GM13976 (cell line): ENCODE results near the gene MEIS1.

Experiments
- DNase-seq: peaks from one replicate; pipeline ENCODE4 v3.0.0; 2012; ENCODE audit warnings: low spot score
- in situ Hi-C: fragments of 300-500 bp; cut with MboI; formaldehyde crosslinking; loops from one replicate; pipeline ENCODE4 v1.12.0; 2022; ENCODE audit warnings: low sequenced_read_pairs, mixed read lengths, inconsistent platforms; ENCODE audit not compliant: unreplicated experiment
- TF ChIP-seq, protein P1 (sequence below): IDR thresholded peaks from 2 replicates; pipeline ENCODE4 v1.5.1; 2012; ENCODE audit warnings: borderline replicate concordance, mild to moderate bottlenecking; ENCODE audit not compliant: insufficient read depth; ENCODE audit errors: extremely low read depth, missing control alignments, control extremely low read depth

Gene MEIS1

DNA sequence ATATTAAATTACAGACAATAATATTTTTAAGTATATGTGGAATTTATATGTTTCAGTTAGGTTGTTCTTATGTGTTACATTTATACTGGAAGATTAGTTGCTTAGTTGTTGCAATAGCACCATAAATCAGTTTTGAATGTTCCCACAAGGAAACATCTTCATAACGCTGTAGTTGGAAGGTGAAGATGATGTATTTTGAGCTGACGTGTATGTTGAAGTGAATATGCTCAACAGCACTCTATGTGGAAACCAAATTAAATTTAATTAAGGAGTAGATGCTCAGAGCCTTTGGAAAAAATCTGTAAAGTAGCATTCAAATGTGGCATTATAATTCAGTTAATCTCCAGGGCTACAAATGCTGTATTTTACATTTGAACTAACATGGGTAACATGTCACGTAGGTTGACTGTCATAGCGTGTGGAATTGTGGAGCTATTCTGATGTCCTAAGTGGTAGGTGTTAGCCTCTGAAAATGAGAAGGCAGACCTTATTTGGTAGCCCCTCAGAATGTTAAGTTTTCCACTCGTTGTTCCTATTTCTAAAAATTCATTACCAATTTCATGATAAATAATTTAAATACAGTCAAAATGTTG lies 88.5 kb downstream of the MEIS1 start:
- in situ Hi-C loops = no loop called here
- TF ChIP-seq, protein P1, sequence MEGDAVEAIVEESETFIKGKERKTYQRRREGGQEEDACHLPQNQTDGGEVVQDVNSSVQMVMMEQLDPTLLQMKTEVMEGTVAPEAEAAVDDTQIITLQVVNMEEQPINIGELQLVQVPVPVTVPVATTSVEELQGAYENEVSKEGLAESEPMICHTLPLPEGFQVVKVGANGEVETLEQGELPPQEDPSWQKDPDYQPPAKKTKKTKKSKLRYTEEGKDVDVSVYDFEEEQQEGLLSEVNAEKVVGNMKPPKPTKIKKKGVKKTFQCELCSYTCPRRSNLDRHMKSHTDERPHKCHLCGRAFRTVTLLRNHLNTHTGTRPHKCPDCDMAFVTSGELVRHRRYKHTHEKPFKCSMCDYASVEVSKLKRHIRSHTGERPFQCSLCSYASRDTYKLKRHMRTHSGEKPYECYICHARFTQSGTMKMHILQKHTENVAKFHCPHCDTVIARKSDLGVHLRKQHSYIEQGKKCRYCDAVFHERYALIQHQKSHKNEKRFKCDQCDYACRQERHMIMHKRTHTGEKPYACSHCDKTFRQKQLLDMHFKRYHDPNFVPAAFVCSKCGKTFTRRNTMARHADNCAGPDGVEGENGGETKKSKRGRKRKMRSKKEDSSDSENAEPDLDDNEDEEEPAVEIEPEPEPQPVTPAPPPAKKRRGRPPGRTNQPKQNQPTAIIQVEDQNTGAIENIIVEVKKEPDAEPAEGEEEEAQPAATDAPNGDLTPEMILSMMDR = no peak
- DNase-seq = no peak

DNA sequence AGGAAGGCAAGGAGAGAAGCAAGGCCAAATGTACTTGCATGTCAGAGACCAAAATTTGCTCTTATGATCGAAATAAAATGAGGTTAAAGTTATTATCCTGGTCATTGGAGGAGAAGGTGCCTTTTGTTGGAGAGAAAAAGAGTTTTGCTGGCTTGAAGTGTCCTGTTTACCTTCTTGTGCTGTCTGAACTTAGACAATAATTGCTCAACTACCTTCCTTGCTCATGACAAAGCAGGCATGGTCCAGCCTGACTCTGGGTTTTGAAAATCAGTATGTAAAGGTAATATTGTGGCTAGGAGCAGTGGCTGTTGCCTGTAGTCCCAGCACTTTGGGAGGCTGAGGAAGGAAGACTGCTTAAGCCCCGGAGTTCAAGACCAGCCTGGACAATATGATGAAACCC lies 89.1 kb downstream of the MEIS1 start:
- in situ Hi-C loops = no loop called here
- TF ChIP-seq, protein P1 = no peak
- DNase-seq = no peak

DNA sequence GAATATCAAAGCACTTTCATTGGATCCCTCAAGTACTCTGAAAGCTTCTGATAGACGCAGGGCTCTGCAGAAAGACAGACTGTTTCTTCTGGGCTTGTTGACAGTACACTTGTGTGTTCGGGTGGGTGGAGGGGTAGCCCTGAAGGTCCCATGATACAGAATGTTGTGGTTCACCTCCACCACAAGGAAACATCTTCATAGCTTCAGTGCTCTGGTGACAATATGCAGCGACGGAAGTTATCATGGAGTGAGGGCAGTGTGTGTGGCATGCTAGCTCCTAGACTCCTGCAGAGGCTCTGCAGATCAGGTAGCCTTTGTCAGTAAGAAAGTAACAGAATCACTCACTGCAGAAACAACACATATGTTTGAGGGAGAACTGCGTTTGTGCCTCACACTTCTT lies 90.7 kb downstream of the MEIS1 start:
- no peak for DNase-seq
- in situ Hi-C loops = no loop called here
- TF ChIP-seq, protein P1 = no peak

DNA sequence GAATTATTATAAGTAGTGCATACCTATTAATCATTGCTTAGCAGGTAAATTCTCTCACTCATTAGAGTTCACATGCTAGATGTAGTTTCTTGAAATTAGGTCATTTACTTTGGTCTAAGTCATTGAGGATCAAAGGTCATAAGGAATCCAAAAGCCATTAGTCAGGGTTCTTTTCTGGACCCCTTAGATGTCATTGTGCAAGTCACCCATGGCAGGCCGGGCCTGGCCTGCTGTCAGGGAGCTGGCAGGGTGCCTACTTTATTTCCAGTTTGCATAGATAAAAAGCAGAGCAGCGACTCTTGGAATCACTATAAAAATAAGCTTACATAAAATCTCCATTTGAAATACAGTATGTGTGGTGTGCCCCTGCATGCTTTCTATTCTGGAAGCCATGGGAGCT lies 91.3 kb downstream of the MEIS1 start:
- TF ChIP-seq, protein P1 = no peak
- no peak for DNase-seq
- in situ Hi-C loops = no loop called here

DNA sequence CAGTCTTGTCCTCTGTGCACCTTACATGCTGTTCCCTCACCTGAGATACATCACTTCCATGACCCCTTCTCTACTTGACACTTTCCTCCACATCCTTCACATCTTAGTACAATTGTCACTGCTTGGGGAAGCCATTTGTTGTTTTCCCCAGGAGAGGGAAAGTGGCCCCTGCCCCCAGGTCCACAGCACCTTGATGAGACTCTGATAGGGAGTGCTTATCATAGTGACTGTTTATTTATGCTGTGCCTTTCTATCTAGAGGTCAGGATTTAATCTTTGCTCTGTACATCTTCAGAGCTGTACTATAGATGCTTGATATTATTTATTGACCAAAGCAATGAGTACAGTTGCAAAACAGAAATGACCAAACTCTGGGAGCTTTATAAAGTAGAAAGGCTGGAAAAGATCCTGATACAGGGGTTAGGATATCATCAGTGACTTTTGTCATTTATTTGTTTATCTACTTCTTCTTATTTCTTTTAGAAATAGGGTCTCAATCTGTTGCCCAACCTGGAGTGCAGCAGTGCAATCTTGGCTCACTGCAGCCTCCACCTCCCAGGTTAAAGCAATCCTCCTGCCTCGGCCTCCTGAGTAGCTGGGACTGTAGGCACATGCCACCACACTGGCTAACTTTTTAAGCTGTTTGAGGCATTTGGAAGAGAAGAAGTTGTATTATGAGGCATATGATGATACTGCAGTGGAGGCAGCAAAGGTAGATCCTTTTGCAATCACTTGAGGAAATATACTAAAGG lies 94.2 kb downstream of the MEIS1 start:
- no peak for DNase-seq
- TF ChIP-seq, protein P1 = no peak
- in situ Hi-C loops = no loop called here

DNA sequence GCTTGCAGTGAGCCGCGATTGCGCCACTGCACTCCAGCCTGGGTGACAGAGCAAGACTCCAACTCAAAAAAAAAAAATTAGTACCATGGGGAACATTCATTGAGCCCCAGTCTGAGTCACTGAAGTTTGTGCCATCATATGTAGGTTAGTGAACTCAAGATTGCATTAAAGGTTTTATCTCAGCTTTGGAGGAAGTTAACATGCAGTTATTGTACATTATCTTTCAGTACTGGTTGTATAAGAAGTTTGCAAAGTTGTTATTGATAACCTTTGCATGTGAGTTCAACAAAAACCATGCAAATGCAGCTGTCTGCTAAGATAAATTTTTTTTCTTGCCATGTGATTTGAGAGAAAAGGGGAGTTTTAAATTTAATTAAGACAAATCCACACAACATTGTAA lies 95.7 kb downstream of the MEIS1 start:
- TF ChIP-seq, protein P1 = no peak
- in situ Hi-C loops = no loop called here

More for the DNA sequence above, 95.7 kb downstream of the MEIS1 start:
- DNase-seq = no peak
